Activated CD8-positive, alpha-beta T cell treated with anti-CD3 and anti-CD28 coated beads, Interleukin-2, amount 10 ng/mL, durations not matched to agents 7 days and 5 days (primary cell): Measurements from ENCODE around the gene CFHR1. TPM values are rescaled to one million over a fixed set of nuclear protein-coding genes. Genes with fewer than 3 reads are reported as not detected.
"Not testable (repeated sequence)": the region's sequence is repeated elsewhere in the genome, so short reads cannot be mapped to it uniquely, and the experiment has no call there.

ENCODE experiments used
- ATAC-seq: fragments of 150-1000 bp; cut with Tn5 transposase; one replicate; pipeline ENCODE4 v1.10.0; 2021; ENCODE audit warnings: moderate library complexity
- CTCF ChIA-PET: fragments of 350-600 bp; sonication (Branson Sonifier 250); formaldehyde crosslinking; loops from one replicate; lab custom pipeline; 2021; ENCODE audit warnings: antibody characterized with exemption; lab: Charles Lee
- POLR2A ChIA-PET: fragments of 350-600 bp; sonication (Branson Sonifier 250); formaldehyde crosslinking; loops from one replicate; lab custom pipeline; 2021; ENCODE audit warnings: antibody characterized with exemption; lab: Charles Lee
- DNase-seq: peaks from one replicate; pipeline ENCODE4 v3.0.0-alpha.2; 2020
- H3K27ac Mint-ChIP-seq: one replicate; pipeline ENCODE4 v1.8.0; 2021; ENCODE audit warnings: mild to moderate bottlenecking, mixed read lengths
- H3K27me3 Mint-ChIP-seq: one replicate; pipeline ENCODE4 v1.8.0; 2021; ENCODE audit warnings: low read depth, mixed read lengths
- H3K36me3 Mint-ChIP-seq: one replicate; pipeline ENCODE4 v1.8.0; 2021; ENCODE audit warnings: low read depth, mixed read lengths
- H3K4me1 Mint-ChIP-seq: one replicate; pipeline ENCODE4 v1.8.0; 2021; ENCODE audit warnings: low read depth, mixed read lengths
- H3K4me3 Mint-ChIP-seq: one replicate; pipeline ENCODE4 v1.8.0; 2021; ENCODE audit warnings: mild to moderate bottlenecking, mixed read lengths
- H3K9me3 Mint-ChIP-seq: one replicate; pipeline ENCODE4 v1.8.0; 2022; ENCODE audit warnings: mixed read lengths; ENCODE audit not compliant: insufficient read depth
- total RNA-seq, 2 experiments: library from RNA; stranded (reverse); gene quantifications; one replicate each; pipeline ENCODE4 v1.2.3, GENCODE V29; 2021

Gene CFHR1
- not detected for total RNA-seq

DNA sequence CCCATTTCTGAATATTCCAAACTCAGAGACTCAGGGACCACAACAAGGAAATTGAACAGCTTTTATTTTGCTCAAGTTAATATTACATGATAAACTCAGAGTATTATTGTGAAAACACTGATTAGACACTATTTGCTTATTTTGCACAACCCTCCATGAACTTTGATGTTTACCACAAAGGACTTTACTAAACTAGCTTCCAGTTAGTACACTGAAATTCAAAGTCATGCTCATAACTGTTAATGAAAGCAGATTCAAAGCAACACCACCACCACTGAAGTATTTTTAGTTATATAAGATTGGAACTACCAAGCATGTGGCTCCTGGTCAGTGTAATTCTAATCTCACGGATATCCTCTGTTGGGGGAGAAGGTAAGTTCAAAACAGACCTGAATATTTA, at the start of gene CFHR1:
CFHR1 (plus strand) TSS at position 201 of the 400 bp plus-strand sequence; CDS start at position 315, 114 bp downstream.
- H3K27ac Mint-ChIP-seq, H3K4me3 Mint-ChIP-seq, H3K4me1 Mint-ChIP-seq, DNase-seq, H3K27me3 Mint-ChIP-seq, H3K36me3 Mint-ChIP-seq, CTCF ChIA-PET, H3K9me3 Mint-ChIP-seq, POLR2A ChIA-PET, ATAC-seq: not testable (repeated sequence)

DNA sequence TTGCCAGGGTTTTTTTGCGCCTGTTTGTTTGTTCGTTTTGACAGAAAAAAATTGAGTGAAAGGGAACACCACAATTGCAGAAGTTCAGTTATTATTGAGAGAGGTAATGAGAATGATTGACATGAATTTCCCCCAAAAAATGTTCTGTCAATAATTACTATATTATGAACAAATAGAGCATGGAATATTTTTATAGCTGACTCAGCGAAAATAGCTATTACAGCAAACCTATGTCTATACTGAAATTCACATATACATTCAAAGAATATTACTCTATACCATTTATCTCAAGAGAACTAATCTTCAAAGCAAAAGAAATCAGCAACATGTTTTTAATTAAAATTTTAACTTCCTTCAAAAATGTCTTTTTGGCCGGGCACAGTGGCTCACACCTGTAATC, 49.7 kb upstream of the CFHR1 start:
- not testable (repeated sequence) for H3K9me3 Mint-ChIP-seq, DNase-seq, H3K27ac Mint-ChIP-seq

DNA sequence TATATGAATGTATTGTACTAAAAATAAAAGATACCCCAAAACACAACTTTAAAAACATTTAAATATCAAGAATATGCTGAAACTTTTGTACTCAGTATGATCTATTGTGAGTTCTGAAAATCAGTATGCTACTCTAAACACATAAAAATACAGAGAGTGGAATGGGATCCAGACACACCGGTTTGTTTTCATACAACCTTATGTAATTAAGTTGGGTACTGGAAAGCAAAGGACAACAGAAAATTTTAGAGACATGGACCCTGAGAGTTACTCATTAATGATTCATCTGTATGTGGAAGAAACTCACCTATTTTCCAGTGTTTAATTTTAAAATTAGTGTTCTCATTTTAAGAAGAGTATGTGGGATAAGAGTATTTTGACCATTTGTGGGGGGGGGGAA, 45.8 kb upstream of the CFHR1 start:
- Mint-ChIP-seq H3K9me3 (no peaks in the 10 kb centered on the region), H3K4me3 (no peak overlapping the region), H3K27me3 (no peaks in the 10 kb centered on the region), H3K4me1 (no peaks in the 10 kb centered on the region), H3K36me3 (no peaks in the 10 kb centered on the region), H3K27ac (no peak overlapping the region)
- DNase-seq, result no peak
- CTCF ChIA-PET, result no interaction called here
- no peak for ATAC-seq
- POLR2A ChIA-PET, result no interaction called here

More for the DNA sequence above, 49.7 kb upstream of the CFHR1 start:
- H3K4me1 Mint-ChIP-seq, H3K27me3 Mint-ChIP-seq, H3K4me3 Mint-ChIP-seq, ATAC-seq, H3K36me3 Mint-ChIP-seq, CTCF ChIA-PET, POLR2A ChIA-PET: not testable (repeated sequence)

DNA sequence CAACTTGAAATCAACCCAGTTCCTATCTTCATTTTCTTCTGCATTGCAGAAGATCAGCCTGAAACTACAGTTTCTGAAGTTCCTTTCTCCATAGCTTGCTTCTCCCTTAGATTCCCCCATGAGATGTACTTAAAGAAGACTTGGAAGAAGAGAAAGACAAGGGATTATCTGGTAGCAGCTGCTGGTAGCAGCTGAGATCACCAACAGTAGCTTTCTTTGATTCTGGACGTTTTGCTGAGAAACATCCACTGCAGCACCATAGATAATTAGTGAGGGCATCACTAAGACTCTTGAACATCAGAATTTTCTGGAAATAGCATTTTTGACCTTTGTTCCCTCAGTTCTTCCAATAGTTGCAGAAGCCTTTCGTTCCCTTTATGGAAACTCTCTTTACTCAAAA, 45.4 kb upstream of the CFHR1 start:
- ATAC-seq, result no peak
- ChIA-PET POLR2A (no interaction called here), CTCF (no interaction called here)

DNA sequence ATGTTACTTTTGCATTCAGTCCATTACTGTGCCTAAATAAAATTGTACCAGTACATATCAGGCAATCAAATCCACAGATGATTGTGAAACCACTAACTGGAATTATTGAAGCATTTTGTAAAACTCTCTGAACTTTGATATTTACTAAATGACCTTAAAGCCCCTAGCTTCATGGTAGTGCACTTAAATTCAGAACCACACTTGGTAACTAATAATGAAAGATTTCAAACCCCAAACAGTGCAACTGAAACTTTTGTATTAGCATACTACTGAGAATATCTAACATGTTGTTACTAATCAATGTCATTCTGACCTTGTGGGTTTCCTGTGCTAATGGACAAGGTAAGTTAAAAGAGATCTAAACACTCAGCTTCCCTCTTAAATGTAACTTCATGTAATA, 44.9 kb upstream of the CFHR1 start, which contains the start of gene CFHR3:
CFHR3 (plus strand) TSS at position 238 of the 400 bp plus-strand sequence; CDS start at position 285, 47 bp downstream.
- H3K9me3 Mint-ChIP-seq, result no peaks in the 10 kb centered on the region
- no peaks in the 10 kb centered on the region for H3K36me3 Mint-ChIP-seq
- no peak within 1 kb of the TSS for H3K4me3 Mint-ChIP-seq
- ATAC-seq (no peak), DNase-seq (no peak)
- no peaks in the 10 kb centered on the region for H3K4me1 Mint-ChIP-seq
- no peaks in the 10 kb centered on the region for H3K27me3 Mint-ChIP-seq
- ChIA-PET POLR2A (no interaction called here), CTCF (no interaction called here)
- H3K27ac Mint-ChIP-seq, result no peak within 1 kb of the TSS

More for the DNA sequence above, 45.4 kb upstream of the CFHR1 start:
- Mint-ChIP-seq H3K36me3 (no peaks in the 10 kb centered on the region), H3K9me3 (no peaks in the 10 kb centered on the region), H3K4me3 (no peak overlapping the region), H3K27me3 (no peaks in the 10 kb centered on the region), H3K27ac (no peak overlapping the region), H3K4me1 (no peaks in the 10 kb centered on the region)
- DNase-seq, result no peak

DNA sequence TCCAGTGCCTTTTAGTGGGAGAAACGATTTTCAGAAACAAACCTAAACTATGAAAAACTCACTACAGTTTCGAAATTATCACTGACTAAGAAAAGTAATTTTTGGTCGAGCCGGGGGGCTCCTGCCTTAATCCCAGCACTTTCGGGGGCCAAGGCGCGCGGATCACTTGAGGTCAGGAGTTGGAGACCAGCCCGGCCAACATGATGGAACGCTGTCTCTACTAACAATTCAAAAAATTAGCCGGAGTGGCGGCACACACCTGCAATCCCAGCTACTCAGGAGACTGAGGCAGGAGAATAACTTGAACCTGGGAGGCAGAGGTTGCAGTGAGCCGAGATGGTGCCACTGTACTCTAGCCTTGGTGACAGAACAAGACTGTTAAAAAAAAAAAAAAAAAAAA, 41.9 kb upstream of the CFHR1 start:
- H3K4me1 Mint-ChIP-seq, result no peaks in the 10 kb centered on the region

DNA sequence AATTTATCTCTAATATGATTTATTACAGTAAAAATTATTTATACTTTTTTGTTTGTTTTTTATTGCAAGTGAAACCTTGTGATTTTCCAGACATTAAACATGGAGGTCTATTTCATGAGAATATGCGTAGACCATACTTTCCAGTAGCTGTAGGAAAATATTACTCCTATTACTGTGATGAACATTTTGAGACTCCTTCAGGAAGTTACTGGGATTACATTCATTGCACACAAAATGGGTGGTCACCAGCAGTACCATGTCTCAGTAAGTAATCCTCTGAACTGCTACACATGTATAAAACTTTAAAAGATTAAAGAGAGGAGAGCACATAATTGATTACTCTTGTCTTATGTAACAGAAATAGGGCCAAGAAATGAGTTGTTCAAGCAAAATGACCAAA, 40.4 kb upstream of the CFHR1 start:
- CTCF ChIA-PET, result no interaction called here
- ATAC-seq (no peak), DNase-seq (no peak)
- H3K4me1 Mint-ChIP-seq, result no peaks in the 10 kb centered on the region
- H3K27ac Mint-ChIP-seq, result no peak overlapping the region
- H3K36me3 Mint-ChIP-seq, result no peaks in the 10 kb centered on the region
- H3K27me3 Mint-ChIP-seq, result no peaks in the 10 kb centered on the region
- no peak overlapping the region for H3K4me3 Mint-ChIP-seq
- POLR2A ChIA-PET, result no interaction called here
- no peaks in the 10 kb centered on the region for H3K9me3 Mint-ChIP-seq

More for the DNA sequence above, 41.9 kb upstream of the CFHR1 start:
- POLR2A ChIA-PET, result no interaction called here
- Mint-ChIP-seq H3K27me3 (no peaks in the 10 kb centered on the region), H3K4me3 (no peak overlapping the region), H3K27ac (no peak overlapping the region), H3K36me3 (no peaks in the 10 kb centered on the region), H3K9me3 (no peaks in the 10 kb centered on the region)
- CTCF ChIA-PET, result no interaction called here
- ATAC-seq, result no peak
- DNase-seq, result no peak

DNA sequence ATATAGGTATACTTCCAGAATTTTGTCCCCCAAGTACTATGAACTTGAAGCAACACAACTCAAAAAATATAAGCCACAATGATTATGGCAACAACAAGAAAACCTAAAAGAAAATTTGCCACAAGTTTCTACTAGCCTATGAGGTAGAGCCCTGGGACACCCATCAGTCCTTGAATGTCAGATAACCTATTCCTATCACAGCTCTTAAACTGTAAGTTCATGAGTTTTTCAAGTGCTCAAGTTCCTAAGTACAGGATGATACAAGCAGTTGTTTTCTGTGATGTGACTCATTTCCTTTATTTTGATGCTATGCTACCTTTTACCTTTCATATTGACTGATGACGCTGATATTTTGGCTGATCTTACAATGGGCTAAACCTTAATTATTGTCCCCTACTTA, 28.3 kb upstream of the CFHR1 start:
- POLR2A ChIA-PET, ATAC-seq, H3K4me1 Mint-ChIP-seq: not testable (repeated sequence)

DNA sequence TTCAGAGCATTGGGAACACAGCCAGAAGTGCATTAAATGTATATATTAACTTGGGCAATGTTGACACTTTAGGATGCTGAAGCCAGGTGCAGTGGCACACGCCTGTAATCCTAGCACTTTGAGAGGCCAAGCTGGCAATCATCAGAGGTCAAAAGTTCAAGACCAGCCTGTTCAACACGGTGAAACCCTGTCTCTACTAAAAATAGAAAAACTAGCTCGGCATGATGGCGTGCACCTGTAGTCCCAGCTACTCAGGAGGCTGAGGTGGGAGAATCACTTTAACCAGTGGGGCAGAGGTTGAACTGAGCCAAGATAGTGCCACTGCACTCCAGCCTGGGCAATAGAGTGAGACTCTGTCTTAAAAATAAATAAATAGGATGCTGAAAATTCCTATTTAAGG, 25.4 kb upstream of the CFHR1 start:
- ATAC-seq, result not testable (repeated sequence)

More for the DNA sequence above, 28.3 kb upstream of the CFHR1 start:
- H3K27me3 Mint-ChIP-seq, CTCF ChIA-PET, DNase-seq, H3K27ac Mint-ChIP-seq, H3K4me3 Mint-ChIP-seq, H3K9me3 Mint-ChIP-seq, H3K36me3 Mint-ChIP-seq: not testable (repeated sequence)

DNA sequence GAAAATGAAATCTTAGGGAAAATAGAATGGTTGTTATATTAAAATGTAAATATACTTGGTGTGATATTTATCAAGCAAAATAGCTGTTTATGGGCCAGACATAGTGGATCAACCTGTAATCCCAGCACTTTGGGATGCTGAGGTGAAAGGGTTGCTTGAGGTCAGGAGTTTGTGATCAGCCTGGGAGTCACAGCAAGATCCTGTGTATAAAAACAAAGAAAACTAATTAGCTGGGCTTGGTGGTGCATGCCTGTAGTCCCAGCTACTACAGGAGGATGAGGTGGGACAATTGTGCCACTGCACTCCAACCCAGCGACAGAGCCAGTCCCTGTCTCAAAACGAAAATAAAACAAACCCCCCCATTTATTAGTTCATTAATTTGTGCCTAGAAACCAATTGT, 21.6 kb upstream of the CFHR1 start:
- DNase-seq (no peak), ATAC-seq (no peak)
- Mint-ChIP-seq H3K9me3 (no peaks in the 10 kb centered on the region), H3K27ac (no peak overlapping the region), H3K36me3 (no peaks in the 10 kb centered on the region), H3K4me3 (no peak overlapping the region), H3K27me3 (no peaks in the 10 kb centered on the region), H3K4me1 (no peaks in the 10 kb centered on the region)
- CTCF ChIA-PET, result no interaction called here
- POLR2A ChIA-PET, result no interaction called here

More for the DNA sequence above, 25.4 kb upstream of the CFHR1 start:
- H3K4me3 Mint-ChIP-seq, H3K27me3 Mint-ChIP-seq, H3K27ac Mint-ChIP-seq, H3K9me3 Mint-ChIP-seq, DNase-seq, H3K4me1 Mint-ChIP-seq, POLR2A ChIA-PET, H3K36me3 Mint-ChIP-seq, CTCF ChIA-PET: not testable (repeated sequence)

DNA sequence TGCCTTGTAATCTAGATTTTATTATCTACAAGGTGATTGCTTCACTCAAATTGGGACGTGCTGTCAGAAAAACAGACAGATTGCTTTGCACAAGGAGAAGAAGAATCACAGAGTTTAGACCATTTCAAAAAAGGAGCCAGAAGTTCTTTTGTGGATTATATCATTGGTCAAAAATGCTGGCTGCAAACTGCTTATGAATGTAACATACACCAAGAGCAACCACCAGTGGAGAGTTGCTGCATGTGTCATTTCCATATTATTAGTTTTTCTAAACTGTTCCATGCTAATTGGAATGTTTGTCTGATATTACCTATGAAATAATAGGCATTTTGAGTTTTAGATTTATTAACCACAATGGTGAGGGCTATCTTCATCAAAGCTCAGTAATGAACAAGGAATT, 17.6 kb upstream of the CFHR1 start:
- ATAC-seq, H3K4me1 Mint-ChIP-seq, CTCF ChIA-PET, DNase-seq, H3K36me3 Mint-ChIP-seq, H3K4me3 Mint-ChIP-seq, POLR2A ChIA-PET, H3K27me3 Mint-ChIP-seq, H3K27ac Mint-ChIP-seq, H3K9me3 Mint-ChIP-seq: not testable (repeated sequence)

DNA sequence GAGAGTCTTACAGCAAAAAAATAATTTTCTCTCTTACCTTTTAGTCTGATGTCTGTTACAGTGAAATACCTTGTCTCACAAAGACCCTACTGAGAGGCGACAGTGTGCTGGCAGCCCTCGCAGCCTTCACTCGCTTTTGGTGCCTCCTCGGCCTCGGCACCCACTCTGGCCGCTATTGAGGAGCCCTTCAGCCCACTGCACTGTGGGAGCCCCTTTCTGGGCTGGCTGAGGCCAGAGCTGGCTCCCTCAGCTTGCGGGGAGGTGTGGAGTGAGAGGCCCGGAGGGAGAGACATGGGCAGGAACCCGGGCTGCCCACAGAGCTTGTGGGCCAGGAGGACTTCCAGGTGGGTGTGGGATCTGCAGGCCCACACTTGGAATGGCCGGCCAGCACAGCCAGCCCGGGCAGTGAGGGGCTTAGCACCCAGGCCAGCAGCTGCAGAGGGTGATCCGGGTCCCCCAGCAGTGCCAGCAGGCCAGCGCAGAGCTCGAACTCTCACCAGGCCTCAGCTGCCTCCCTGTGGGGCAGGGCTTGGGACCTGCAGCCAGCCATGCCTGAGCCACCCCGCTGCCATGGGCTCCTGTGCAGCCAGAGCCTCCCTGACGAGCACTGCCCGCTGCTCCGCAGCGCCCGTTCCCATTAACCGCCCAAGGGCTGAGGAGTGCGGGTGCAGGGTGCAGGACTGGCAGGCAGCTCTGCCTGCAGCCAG, 10.8 kb upstream of the CFHR1 start:
- Mint-ChIP-seq H3K4me1 (no peaks in the 10 kb centered on the region), H3K27me3 (no peaks in the 10 kb centered on the region), H3K36me3 (no peaks in the 10 kb centered on the region), H3K4me3 (no peak overlapping the region), H3K27ac (no peak overlapping the region), H3K9me3 (no peaks in the 10 kb centered on the region)
- DNase-seq (no peak), ATAC-seq (no peak)
- ChIA-PET POLR2A (no interaction called here), CTCF (no interaction called here)

DNA sequence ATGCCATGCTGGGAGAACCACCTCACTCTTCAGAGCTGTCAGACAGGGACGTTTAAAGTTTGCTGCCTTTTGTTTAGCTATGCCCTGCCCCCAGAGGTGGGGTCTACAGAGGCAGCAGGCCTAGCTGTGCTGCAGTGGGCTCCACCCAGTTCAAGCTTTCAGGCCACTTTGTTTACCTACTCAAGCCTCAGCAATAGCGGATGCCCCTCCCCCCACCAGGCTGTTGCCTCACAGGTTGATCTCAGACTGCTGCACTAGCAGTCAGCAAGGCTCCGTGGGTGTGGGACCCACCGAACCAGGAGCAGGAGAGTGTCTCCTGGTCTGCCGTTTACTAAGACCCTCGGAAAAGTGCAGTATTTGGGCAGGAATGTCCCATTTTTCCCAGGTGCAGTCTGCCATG, 2.1 kb upstream of the CFHR1 start:
- H3K4me1 Mint-ChIP-seq, H3K4me3 Mint-ChIP-seq, H3K9me3 Mint-ChIP-seq, ATAC-seq, CTCF ChIA-PET, H3K27me3 Mint-ChIP-seq, POLR2A ChIA-PET, H3K36me3 Mint-ChIP-seq, H3K27ac Mint-ChIP-seq, DNase-seq: not testable (repeated sequence)
